Transverse colon (tissue), 4 donors: ENCODE data around the gene CMPK1.

Experiments used
- EP300 ChIP-seq: sonication (generic); formaldehyde crosslinking; IDR thresholded peaks from one replicate; pipeline ENCODE4 v1.6.1; 2017; ENCODE audit warnings: antibody characterized with exemption, low read depth
- POLR2A ChIP-seq: fragments of 450-650 bp; IDR thresholded peaks from one replicate; pipeline ENCODE4 v1.6.1; 2016; ENCODE audit warnings: antibody characterized with exemption, mild to moderate bottlenecking, moderate library complexity
- POLR2AphosphoS5 ChIP-seq, 3 donors: sonication (generic); formaldehyde crosslinking; IDR thresholded peaks; one replicate each; pipeline ENCODE4 v1.6.1; 2016; ENCODE audit warnings: antibody characterized with exemption in 3 of 3
- TF ChIP-seq, protein P1 (sequence below), 5 experiments: fragments of 200-600 bp in 3 of 5; fragments of 450-650 bp in 2 of 5; sonication (generic) in 3 of 5; IDR thresholded peaks; 1 replicate in 2 of 5; 2 replicates in 3 of 5; pipeline ENCODE4 v1.5.1; 2016 to 2017; ENCODE audit warnings: antibody characterized with exemption in 5 of 5, inconsistent platforms in 3 of 5, mild to moderate bottlenecking in 2 of 5, moderate library complexity in 1 of 5

DNA sequence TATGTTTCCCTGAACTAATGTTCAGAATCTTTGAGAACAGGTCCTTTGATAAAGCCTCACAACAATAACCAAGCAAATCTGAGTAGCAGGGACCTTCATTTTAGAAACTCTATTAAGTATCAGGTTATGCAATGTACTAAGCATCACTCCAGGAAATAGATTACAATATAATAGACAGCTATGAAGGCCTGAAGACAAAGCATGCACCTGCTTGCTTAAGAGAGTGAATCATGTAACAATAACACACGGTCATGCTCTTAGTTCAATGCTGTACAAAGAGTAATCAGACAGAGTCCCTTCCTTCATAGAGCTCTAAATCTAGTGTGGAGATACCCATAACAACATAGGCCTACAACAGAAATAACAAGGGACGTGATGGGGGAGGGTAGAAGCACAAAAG is 8.1 kb upstream of the CMPK1 start:
- TF ChIP-seq, protein P1, sequence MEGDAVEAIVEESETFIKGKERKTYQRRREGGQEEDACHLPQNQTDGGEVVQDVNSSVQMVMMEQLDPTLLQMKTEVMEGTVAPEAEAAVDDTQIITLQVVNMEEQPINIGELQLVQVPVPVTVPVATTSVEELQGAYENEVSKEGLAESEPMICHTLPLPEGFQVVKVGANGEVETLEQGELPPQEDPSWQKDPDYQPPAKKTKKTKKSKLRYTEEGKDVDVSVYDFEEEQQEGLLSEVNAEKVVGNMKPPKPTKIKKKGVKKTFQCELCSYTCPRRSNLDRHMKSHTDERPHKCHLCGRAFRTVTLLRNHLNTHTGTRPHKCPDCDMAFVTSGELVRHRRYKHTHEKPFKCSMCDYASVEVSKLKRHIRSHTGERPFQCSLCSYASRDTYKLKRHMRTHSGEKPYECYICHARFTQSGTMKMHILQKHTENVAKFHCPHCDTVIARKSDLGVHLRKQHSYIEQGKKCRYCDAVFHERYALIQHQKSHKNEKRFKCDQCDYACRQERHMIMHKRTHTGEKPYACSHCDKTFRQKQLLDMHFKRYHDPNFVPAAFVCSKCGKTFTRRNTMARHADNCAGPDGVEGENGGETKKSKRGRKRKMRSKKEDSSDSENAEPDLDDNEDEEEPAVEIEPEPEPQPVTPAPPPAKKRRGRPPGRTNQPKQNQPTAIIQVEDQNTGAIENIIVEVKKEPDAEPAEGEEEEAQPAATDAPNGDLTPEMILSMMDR (IDR thresholded peaks at IDR 0.05) = no peak
- peak in 1 of 3 donors; percentile 51 for TF ChIP-seq POLR2AphosphoS5 (IDR thresholded peaks at IDR 0.05)
- no peak for TF ChIP-seq POLR2A
- no peak for TF ChIP-seq EP300
